H1 (cell line): ENCODE data around the gene TVP23B. TPM values are rescaled to one million over a fixed set of nuclear protein-coding genes. Genes with fewer than 3 reads are reported as not detected.

Experiments used
- ATF3 ChIP-seq: IDR thresholded peaks from 2 replicates; pipeline ENCODE4 v1.6.1; 2011; ENCODE audit warnings: low read depth, mild to moderate bottlenecking, low read length; ENCODE audit not compliant: insufficient read depth
- BCL11A ChIP-seq, 2 experiments: IDR thresholded peaks; one replicate each; pipeline ENCODE4 v1.6.1; 2011; ENCODE audit warnings: low read depth in 2 of 2, low read length in 2 of 2, mild to moderate bottlenecking in 2 of 2
- CBX8 ChIP-seq: fragments of 300-800, 300-1000 bp; sonication (generic); IDR thresholded peaks from 2 replicates; pipeline ENCODE4 v1.7.1; 2016; ENCODE audit warnings: low read depth, low read length, borderline replicate concordance
- KDM4A ChIP-seq: IDR thresholded peaks from one replicate; pipeline ENCODE4 v1.7.1; 2012; ENCODE audit warnings: low read depth, mild to moderate bottlenecking, moderate library complexity, low read length, inconsistent platforms; ENCODE audit not compliant: severe bottlenecking
- KDM5A ChIP-seq: fragments of 200-600 bp; IDR thresholded peaks from 2 replicates; pipeline ENCODE4 v1.7.1; 2012; ENCODE audit warnings: mild to moderate bottlenecking, low read length, inconsistent platforms, mixed read lengths
- MAFK ChIP-seq: IDR thresholded peaks from 2 replicates; pipeline ENCODE4 v1.6.1; 2012; ENCODE audit warnings: low read depth, mild to moderate bottlenecking, improper control_type of control experiment, low read length
- NANOG ChIP-seq: IDR thresholded peaks from 2 replicates; pipeline ENCODE4 v1.6.1; 2011; ENCODE audit warnings: low read length, low read depth, mild to moderate bottlenecking, inconsistent platforms; ENCODE audit not compliant: insufficient read depth, poor library complexity, severe bottlenecking
- NRF1 ChIP-seq: IDR thresholded peaks from 2 replicates; pipeline ENCODE4 v1.6.1; 2011; ENCODE audit warnings: mild to moderate bottlenecking, low read depth, low read length, improper control_type of control experiment
- POLR2A ChIP-seq, 2 experiments: IDR thresholded peaks; 1 replicate in 1 of 2; 2 replicates in 1 of 2; pipeline ENCODE4 v1.6.1; 2011; ENCODE audit warnings: low read depth in 2 of 2, low read length in 2 of 2, mild to moderate bottlenecking in 2 of 2; ENCODE audit errors: control extremely low read depth in 1 of 2
- SP4 ChIP-seq: IDR thresholded peaks from 2 replicates; pipeline ENCODE4 v1.6.1; 2012; ENCODE audit warnings: low read length, inconsistent platforms
- TAF7 ChIP-seq: optimal IDR thresholded peaks from 2 replicates; pipeline ENCODE3; 2011; ENCODE audit warnings: low read depth, mild to moderate bottlenecking, inconsistent platforms, low read length, moderate library complexity, borderline replicate concordance
- polyA plus RNA-seq, 7 experiments: library from polyadenylated mRNA; depleted of rRNA in 3 of 7; stranded (reverse) in 5 of 7; unstranded in 2 of 7; fragments of >200 nt in 5 of 7; fragments of 200-250 nt in 2 of 7; gene quantifications; 1 replicate in 5 of 7; 2 replicates in 1 of 7; 4 replicates in 1 of 7; pipeline versions ENCODE4 v1.2.1 to v1.2.3, GENCODE V29; 2011 to 2013; ENCODE audit warnings: missing spikeins in 2 of 7, mixed read lengths in 2 of 7
- total RNA-seq: library from RNA; stranded (reverse); fragmentation: NEBNext Ultra II Directional; extraction: Animal tissue kit (Norgen Biotek cat#: 25700); gene quantifications from 2 replicates; pipeline ENCODE4 v1.2.1, GENCODE V29; 2021
- TF ChIP-seq, protein P1 (sequence below): fragments of 300-600 bp; sonication (generic); IDR thresholded peaks from 2 replicates; pipeline ENCODE4 v1.7.1; 2012; ENCODE audit warnings: low read length, moderate library complexity, mild to moderate bottlenecking, inconsistent platforms; ENCODE audit not compliant: insufficient replicate concordance

The TVP23B gene
- total and polyA plus RNA-seq, 2 of the 8 experiments (the other 6 are each of a cell fraction or from before 2014, with no cell fraction given), result 11.5 to 22.7 TPM

DNA sequence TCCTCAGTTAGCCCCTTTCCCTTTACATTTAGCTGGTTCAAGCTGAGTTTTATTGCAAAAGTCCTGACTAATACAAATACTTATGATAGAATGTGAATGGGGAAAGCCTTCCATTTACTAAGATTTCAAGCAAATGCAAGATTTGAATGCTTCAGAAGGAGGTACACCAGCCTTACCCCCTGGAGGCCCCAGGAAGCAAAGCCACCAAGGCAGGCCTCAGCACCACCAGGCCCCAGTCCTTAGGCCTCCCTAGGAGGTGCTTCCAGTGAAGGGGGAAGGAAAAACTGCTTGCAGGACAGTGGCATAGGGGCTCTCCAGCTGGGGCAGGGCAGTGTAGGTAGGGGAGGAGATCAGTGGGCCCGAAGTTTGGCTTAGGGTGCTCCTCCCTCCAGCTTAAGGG is 69.7 kb downstream of the TVP23B start (continued):
- TF ChIP-seq, protein P1, sequence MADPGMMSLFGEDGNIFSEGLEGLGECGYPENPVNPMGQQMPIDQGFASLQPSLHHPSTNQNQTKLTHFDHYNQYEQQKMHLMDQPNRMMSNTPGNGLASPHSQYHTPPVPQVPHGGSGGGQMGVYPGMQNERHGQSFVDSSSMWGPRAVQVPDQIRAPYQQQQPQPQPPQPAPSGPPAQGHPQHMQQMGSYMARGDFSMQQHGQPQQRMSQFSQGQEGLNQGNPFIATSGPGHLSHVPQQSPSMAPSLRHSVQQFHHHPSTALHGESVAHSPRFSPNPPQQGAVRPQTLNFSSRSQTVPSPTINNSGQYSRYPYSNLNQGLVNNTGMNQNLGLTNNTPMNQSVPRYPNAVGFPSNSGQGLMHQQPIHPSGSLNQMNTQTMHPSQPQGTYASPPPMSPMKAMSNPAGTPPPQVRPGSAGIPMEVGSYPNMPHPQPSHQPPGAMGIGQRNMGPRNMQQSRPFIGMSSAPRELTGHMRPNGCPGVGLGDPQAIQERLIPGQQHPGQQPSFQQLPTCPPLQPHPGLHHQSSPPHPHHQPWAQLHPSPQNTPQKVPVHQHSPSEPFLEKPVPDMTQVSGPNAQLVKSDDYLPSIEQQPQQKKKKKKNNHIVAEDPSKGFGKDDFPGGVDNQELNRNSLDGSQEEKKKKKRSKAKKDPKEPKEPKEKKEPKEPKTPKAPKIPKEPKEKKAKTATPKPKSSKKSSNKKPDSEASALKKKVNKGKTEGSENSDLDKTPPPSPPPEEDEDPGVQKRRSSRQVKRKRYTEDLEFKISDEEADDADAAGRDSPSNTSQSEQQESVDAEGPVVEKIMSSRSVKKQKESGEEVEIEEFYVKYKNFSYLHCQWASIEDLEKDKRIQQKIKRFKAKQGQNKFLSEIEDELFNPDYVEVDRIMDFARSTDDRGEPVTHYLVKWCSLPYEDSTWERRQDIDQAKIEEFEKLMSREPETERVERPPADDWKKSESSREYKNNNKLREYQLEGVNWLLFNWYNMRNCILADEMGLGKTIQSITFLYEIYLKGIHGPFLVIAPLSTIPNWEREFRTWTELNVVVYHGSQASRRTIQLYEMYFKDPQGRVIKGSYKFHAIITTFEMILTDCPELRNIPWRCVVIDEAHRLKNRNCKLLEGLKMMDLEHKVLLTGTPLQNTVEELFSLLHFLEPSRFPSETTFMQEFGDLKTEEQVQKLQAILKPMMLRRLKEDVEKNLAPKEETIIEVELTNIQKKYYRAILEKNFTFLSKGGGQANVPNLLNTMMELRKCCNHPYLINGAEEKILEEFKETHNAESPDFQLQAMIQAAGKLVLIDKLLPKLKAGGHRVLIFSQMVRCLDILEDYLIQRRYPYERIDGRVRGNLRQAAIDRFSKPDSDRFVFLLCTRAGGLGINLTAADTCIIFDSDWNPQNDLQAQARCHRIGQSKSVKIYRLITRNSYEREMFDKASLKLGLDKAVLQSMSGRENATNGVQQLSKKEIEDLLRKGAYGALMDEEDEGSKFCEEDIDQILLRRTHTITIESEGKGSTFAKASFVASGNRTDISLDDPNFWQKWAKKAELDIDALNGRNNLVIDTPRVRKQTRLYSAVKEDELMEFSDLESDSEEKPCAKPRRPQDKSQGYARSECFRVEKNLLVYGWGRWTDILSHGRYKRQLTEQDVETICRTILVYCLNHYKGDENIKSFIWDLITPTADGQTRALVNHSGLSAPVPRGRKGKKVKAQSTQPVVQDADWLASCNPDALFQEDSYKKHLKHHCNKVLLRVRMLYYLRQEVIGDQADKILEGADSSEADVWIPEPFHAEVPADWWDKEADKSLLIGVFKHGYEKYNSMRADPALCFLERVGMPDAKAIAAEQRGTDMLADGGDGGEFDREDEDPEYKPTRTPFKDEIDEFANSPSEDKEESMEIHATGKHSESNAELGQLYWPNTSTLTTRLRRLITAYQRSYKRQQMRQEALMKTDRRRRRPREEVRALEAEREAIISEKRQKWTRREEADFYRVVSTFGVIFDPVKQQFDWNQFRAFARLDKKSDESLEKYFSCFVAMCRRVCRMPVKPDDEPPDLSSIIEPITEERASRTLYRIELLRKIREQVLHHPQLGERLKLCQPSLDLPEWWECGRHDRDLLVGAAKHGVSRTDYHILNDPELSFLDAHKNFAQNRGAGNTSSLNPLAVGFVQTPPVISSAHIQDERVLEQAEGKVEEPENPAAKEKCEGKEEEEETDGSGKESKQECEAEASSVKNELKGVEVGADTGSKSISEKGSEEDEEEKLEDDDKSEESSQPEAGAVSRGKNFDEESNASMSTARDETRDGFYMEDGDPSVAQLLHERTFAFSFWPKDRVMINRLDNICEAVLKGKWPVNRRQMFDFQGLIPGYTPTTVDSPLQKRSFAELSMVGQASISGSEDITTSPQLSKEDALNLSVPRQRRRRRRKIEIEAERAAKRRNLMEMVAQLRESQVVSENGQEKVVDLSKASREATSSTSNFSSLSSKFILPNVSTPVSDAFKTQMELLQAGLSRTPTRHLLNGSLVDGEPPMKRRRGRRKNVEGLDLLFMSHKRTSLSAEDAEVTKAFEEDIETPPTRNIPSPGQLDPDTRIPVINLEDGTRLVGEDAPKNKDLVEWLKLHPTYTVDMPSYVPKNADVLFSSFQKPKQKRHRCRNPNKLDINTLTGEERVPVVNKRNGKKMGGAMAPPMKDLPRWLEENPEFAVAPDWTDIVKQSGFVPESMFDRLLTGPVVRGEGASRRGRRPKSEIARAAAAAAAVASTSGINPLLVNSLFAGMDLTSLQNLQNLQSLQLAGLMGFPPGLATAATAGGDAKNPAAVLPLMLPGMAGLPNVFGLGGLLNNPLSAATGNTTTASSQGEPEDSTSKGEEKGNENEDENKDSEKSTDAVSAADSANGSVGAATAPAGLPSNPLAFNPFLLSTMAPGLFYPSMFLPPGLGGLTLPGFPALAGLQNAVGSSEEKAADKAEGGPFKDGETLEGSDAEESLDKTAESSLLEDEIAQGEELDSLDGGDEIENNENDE, result no peak
- TF ChIP-seq TAF7 (no peak), KDM4A (no peak), BCL11A (IDR thresholded peaks at IDR 0.05; ENCODE audit: low read depth in 2 of 2, low read length in 2 of 2) (no peak), NANOG (no peak), CBX8 (no peak), POLR2A (IDR thresholded peaks at IDR 0.05; ENCODE audit: control extremely low read depth in 1 of 2, low read depth in 2 of 2, low read length in 2 of 2) (no peak), MAFK (no peak), SP4 (no peak), ATF3 (no peak), KDM5A (no peak), NRF1 (no peak)
